SIG-M5 treated with dmso at 0.1 percent for 504 hours (cell line): ENCODE measurements around the gene ZBTB33.

Experiments
- DNase-seq: peaks from one replicate; lab custom pipeline; 2025; ENCODE audit not compliant: unreplicated experiment; lab: John Stamatoyannopoulos, UW

ZBTB33 gene

DNA sequence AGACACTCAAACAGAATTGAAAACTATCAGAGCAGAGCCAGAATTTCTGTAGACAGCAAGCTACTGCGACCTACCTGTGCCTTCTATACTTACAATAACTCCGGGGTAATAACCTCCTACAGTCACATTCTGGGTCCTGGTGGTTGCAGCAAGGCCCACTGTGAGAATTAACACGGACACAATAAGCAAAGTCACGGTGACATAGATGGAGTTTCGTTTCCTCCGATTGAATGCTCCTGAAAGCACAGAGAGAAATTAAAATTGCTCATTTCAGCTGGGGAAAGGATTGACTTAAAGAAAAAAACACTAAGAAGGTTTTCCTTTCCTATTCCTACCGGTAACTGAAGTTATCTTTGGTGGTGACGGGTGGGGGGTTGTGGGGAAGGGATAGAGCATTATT, 53.6 kb downstream of the ZBTB33 start:
- DNase-seq = no peak

- DNase-seq = no peak
Measured at GRCh38 chrX:120305531-120306141, 55.0 kb downstream of the ZBTB33 start.

GRCh38 chrX:120306630-120307029, 56.0 kb downstream of the ZBTB33 start:
- no peak for DNase-seq
